HAP-1 (cell line): ENCODE measurements around the gene MGAT4C.

Source experiments
- DNase-seq, 2 experiments: peaks; one replicate each; pipeline ENCODE4 v3.0.0-alpha.2; 2016 to 2020; ENCODE audit warnings: low spot score in 2 of 2
- H3K27me3 ChIP-seq: fragments of 250-450 bp; sonication (Bioruptor Pico); 2 replicates; pipeline ENCODE4 v1.5.1; 2020; ENCODE audit warnings: low read depth, mild to moderate bottlenecking, moderate library complexity
- H3K36me3 ChIP-seq: fragments of 250-450 bp; sonication (Bioruptor Pico); replicated peaks from 2 replicates; pipeline ENCODE4 v1.5.1; 2020; ENCODE audit warnings: mild to moderate bottlenecking
- H3K4me1 ChIP-seq: fragments of 250-450 bp; sonication (Bioruptor Pico); 2 replicates; pipeline ENCODE4 v1.5.1; 2020; ENCODE audit warnings: mild to moderate bottlenecking
- H3K4me3 ChIP-seq: fragments of 250-450 bp; sonication (Bioruptor Pico); 2 replicates; pipeline ENCODE4 v1.5.1; 2020; ENCODE audit warnings: mild to moderate bottlenecking, moderate library complexity
- H3K9me3 ChIP-seq: fragments of 250-450 bp; sonication (Bioruptor Pico); 2 replicates; pipeline ENCODE4 v1.5.1; 2020; ENCODE audit warnings: mild to moderate bottlenecking, moderate library complexity
- in situ Hi-C: fragments of 300-500 bp; cut with MboI; formaldehyde crosslinking; loops from 3 replicates; pipeline ENCODE4 v1.14.3; 2020; ENCODE audit warnings: low sequenced_read_pairs, inconsistent platforms, mixed read lengths

The MGAT4C gene

DNA sequence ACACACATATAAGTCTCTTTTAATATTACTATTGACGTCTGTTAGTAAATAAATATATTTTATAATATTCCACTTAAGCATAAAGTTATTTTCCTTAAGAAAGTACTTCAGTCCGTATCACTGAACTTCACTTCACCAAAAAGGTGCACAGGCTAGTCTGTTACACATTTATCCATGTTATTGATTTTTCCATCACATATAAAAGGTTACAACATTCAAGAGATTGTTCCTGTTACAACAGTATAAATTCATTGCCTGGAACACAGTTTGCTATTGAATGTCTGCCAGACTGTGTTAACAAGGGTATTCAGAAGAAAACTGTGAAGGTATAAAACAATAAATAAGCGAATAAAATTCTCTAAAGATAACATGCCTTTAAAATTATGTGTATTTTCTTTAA lies 206.2 kb downstream of the MGAT4C start:
- DNase-seq: no peak
- Histone ChIP-seq H3K27me3 (no peaks in the 10 kb centered on the region), H3K4me1 (no peaks in the 10 kb centered on the region), H3K36me3 (no peaks in the 10 kb centered on the region), H3K4me3 (no peak overlapping the region), H3K9me3 (no peaks in the 10 kb centered on the region)
- in situ Hi-C loops: no loop called here

DNA sequence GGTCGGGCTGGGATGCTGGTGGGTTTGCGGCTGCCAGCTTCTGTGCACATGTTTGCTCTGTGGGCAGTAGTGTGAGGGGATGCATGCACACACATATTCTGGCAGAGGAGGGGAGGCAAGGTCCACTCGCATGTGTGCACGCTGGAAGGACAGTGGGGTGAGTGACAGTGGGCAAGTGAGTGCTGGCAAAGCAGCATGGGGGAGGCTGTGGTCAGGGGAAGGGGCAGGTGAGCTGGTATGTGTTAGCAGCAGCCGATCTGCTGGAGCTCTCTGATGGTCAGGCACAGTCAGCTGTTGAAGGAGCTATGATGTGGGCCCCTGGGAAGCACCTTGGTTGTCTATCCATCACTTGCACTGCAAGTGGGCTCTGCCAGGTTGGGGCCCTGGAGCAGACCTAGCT lies 211.8 kb downstream of the MGAT4C start:
- H3K9me3 ChIP-seq: no peaks in the 10 kb centered on the region
- no peaks in the 10 kb centered on the region for H3K27me3 ChIP-seq
- H3K36me3 ChIP-seq: no peaks in the 10 kb centered on the region
- in situ Hi-C loops: no loop called here
- H3K4me1 ChIP-seq: no peaks in the 10 kb centered on the region
- no peak for DNase-seq
- no peak overlapping the region for H3K4me3 ChIP-seq

DNA sequence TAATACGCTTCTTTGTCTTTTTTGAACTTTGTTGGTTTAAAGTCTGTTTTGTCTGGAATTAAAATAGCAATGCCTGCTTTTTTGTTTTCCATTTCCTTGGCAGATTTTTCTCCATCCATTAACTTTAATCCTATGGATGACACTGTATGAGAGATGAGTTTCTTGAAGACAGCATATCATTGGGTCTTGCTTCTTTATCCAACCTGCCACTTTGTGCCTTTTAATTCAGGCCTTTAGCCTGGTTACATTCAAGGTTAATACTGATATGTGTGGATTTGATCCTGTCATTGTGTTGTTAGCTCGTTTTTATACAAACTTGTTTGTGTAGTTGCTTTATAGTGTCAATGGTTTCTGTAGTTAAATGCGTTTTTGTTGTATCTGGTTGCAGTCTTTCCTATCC lies 214.1 kb downstream of the MGAT4C start:
- no peaks in the 10 kb centered on the region for H3K9me3 ChIP-seq
- H3K4me3 ChIP-seq: no peak overlapping the region
- no peaks in the 10 kb centered on the region for H3K36me3 ChIP-seq
- no peaks in the 10 kb centered on the region for H3K27me3 ChIP-seq
- H3K4me1 ChIP-seq: no peaks in the 10 kb centered on the region
- in situ Hi-C loops: no loop called here
- DNase-seq: no peak

DNA sequence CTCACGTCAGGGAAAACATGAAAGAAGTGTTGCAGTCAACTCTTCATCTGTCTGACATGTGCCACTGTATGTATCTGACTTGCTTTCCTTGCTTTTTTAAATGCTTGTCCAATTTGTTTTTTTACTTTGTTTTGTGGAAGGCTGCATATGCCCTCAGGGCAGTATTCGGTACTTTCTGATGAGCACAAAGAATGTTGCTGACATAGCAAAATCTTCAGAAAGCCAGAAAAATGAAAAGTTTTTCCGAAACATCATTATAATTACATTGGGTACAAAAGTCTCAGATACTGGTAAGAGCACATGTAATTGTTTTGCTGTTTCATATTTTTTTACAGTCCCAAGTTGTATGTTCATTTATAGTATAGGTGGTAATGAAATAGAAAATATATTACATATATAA lies 237.8 kb downstream of the MGAT4C start:
- in situ Hi-C loops: no loop called here
- no peak for DNase-seq

DNA sequence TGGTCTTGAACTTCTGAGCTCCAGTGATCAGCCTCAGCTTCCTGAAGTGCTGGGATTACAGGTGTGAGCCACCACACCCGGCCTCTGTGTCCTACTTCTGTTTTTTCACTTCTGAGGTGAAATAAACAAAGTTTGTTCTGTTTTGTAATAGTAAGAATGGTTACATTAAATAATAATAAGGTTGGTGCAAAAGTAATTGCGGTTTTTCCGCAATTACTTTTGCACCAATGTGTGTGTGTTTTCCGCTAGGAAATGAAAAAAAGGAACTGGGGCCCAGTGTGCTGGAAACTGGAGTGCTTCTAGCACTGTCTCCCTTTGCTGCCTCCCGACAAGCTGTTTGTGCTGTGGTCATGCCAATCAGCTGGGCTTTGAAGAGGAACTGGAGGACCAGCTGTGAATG lies 241.2 kb downstream of the MGAT4C start:
- H3K4me3 ChIP-seq: no peak overlapping the region
- H3K4me1 ChIP-seq: no peaks in the 10 kb centered on the region
- H3K9me3 ChIP-seq: no peaks in the 10 kb centered on the region
- H3K36me3 ChIP-seq: no peaks in the 10 kb centered on the region
- DNase-seq: no peak
- in situ Hi-C loops: no loop called here
- no peaks in the 10 kb centered on the region for H3K27me3 ChIP-seq

More for the DNA sequence above, 237.8 kb downstream of the MGAT4C start:
- H3K4me1 ChIP-seq: no peaks in the 10 kb centered on the region
- no peaks in the 10 kb centered on the region for H3K27me3 ChIP-seq
- no peak overlapping the region for H3K4me3 ChIP-seq
- no peaks in the 10 kb centered on the region for H3K9me3 ChIP-seq
- H3K36me3 ChIP-seq: no peaks in the 10 kb centered on the region

DNA sequence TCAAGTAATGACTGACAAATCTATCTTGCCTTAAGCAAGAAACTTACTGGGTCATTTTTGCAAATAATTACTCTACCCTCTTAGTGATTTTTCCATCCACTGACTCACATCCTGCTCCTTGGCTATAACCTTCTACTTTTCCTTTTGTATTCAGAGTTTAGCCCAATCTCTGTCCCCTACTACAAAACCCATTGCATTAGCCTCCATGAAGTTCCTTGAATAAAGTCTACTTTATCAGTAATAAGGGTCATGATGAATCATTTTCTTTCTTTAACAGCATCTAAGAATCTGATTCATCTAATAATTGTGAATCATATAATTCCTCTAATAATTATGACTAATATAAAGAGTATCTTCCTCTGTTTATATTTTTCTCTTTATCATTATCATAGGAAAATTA lies 249.5 kb downstream of the MGAT4C start:
- Histone ChIP-seq H3K4me1 (no peaks in the 10 kb centered on the region), H3K9me3 (no peaks in the 10 kb centered on the region), H3K4me3 (no peak overlapping the region), H3K36me3 (no peaks in the 10 kb centered on the region), H3K27me3 (no peaks in the 10 kb centered on the region)
- in situ Hi-C loops: no loop called here
- DNase-seq: no peak

DNA sequence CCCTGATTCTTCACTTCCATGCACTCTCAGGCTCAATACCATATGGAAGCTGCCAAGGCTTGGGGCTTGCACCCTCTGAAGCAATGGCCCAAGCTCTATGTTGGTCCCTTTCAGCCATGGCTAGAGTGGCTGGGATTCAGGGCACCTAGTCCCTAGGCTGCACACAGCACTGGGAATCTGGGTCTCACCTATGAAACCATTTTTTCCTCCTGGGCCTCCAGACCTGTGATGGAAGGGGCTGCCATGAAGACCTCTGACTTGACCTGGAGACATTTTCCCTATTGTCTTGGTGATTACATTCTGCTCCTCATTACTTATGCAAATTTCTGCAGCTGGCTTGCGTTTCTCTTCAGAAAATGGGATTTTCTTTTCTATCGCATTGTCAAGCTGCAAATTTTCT lies 258.1 kb downstream of the MGAT4C start:
- in situ Hi-C loops: no loop called here
- Histone ChIP-seq H3K27me3 (no peaks in the 10 kb centered on the region), H3K4me1 (no peaks in the 10 kb centered on the region)

DNA sequence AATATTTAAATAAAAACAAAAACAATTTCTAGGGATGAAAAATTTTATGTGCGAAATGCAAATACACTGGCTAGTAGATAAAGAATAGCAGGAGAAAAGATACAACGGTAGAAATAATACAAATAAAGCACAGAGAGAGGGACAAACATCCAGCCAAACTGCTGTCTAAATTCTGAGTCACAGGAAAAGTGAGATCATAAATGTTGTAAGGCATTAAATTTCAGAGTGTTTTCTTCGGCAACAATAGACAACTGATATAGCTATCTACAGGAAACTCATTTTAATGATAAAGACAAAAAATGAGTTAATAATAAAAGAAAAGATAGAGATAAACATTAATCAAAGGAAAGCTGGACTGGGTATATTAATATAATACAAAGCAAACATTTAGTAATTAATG lies 259.9 kb downstream of the MGAT4C start:
- no peak overlapping the region for H3K4me3 ChIP-seq
- H3K4me1 ChIP-seq: no peaks in the 10 kb centered on the region
- H3K9me3 ChIP-seq: no peaks in the 10 kb centered on the region
- no peaks in the 10 kb centered on the region for H3K27me3 ChIP-seq
- in situ Hi-C loops: no loop called here
- no peak for DNase-seq
- H3K36me3 ChIP-seq: no peaks in the 10 kb centered on the region

More for the DNA sequence above, 258.1 kb downstream of the MGAT4C start:
- H3K9me3 ChIP-seq: no peaks in the 10 kb centered on the region
- H3K36me3 ChIP-seq: no peaks in the 10 kb centered on the region
- DNase-seq: no peak
- no peak overlapping the region for H3K4me3 ChIP-seq

DNA sequence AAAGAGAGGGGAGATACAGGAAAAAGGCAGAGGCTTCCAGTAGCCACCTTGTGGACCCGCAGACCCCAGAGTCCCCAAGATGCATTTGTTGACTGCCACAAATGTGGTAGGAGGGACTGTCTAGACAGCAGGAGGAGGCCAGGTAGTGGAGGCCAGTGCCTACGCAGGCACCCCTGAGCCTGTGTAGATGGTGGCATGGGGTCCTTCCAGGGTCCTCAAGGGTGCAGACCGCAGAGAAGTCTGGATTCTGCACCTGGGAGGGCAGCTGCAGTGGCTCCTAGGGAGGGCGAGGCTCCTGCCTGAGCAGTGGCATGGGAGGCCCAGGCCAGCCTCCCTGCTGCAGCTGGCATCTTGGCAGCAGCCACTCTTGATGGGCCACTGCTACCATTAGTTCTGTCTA lies 262.4 kb downstream of the MGAT4C start:
- Histone ChIP-seq H3K4me1 (no peaks in the 10 kb centered on the region), H3K36me3 (no peaks in the 10 kb centered on the region), H3K27me3 (no peaks in the 10 kb centered on the region), H3K9me3 (no peaks in the 10 kb centered on the region), H3K4me3 (no peak overlapping the region)
- DNase-seq: no peak
- in situ Hi-C loops: no loop called here

DNA sequence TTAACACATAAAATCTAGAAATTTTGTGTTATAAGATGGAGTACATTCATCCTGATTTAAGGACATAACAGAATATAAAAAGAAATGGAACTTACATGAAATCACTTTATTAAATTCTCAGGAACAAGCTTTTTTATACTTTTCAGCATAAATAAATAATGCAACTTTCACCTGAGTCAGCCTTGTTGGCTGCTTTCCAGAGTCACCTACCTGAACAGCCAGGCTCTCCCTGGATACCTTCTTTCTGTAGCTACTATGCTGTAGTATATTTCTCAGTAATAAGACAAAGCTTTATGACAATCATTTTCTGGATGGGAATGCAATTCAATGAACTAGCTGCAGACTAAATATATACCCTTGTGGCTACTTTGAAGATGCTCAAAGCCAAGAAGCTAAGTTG lies 270.2 kb downstream of the MGAT4C start:
- H3K4me3 ChIP-seq: no peak overlapping the region
- in situ Hi-C loops: no loop called here
- no peaks in the 10 kb centered on the region for H3K36me3 ChIP-seq
- no peaks in the 10 kb centered on the region for H3K9me3 ChIP-seq
- no peak for DNase-seq
- no peaks in the 10 kb centered on the region for H3K4me1 ChIP-seq
- H3K27me3 ChIP-seq: no peaks in the 10 kb centered on the region

DNA sequence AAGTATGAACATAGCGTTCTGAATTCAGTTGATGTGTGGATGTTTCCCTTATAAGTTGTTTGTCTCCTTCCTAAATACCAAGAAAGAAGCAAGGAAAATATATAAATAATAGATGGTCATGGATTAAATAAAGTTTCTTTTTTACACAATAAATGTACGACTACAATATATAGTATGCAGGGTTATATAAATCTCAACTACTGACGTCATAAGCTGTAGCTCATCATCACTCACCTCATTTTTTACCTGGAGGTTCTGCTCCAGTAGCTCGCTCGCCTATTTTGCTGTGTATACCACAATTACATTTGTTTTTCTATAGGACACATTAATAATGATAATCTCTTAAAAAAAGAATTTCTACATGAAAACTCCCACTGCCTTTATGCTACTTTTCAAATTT lies 272.6 kb downstream of the MGAT4C start:
- in situ Hi-C loops: no loop called here
- H3K4me1 ChIP-seq: no peaks in the 10 kb centered on the region
- no peaks in the 10 kb centered on the region for H3K9me3 ChIP-seq

DNA sequence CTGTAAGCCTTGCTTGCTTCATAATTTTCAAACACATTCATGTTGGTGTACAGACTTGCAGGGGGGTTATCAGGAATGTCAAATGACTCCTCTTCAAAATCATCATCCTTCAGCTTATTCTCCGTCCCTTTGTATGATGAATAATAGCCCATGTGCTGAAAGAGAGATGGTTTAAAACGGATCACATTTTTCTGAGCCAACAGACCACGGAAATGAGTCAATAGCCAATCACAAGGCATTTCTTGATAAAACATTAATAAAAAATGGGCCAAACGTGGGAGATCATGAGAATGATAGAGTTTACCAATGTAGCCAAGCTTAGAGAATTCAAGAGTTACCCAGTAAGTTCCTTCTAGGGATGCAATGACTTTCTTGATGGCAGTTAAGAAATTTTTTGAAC lies 276.6 kb downstream of the MGAT4C start:
- H3K27me3 ChIP-seq: no peaks in the 10 kb centered on the region

More for the DNA sequence above, 272.6 kb downstream of the MGAT4C start:
- DNase-seq: no peak
- H3K36me3 ChIP-seq: no peaks in the 10 kb centered on the region
- no peak overlapping the region for H3K4me3 ChIP-seq
- H3K27me3 ChIP-seq: no peaks in the 10 kb centered on the region

DNA sequence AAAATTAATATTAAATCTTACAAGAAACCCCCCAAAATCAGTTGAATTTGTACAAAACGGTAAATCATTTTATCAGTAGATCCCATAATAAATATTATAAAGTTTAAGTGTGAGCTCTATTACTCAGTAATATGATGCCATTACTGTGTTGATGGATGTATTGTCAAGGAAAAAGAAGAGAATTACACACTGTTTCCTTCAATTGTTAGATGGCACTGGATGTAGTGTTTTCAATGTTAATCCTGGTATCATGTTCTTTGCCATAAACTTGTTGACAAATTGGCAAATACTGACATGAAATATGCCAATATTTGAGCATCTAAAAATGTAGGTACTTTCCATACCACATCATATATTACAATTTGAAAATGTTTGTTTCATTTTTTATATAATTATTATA lies 280.5 kb downstream of the MGAT4C start:
- no peaks in the 10 kb centered on the region for H3K4me1 ChIP-seq
- DNase-seq: no peak
- in situ Hi-C loops: no loop called here
- H3K36me3 ChIP-seq: no peaks in the 10 kb centered on the region
- H3K27me3 ChIP-seq: no peaks in the 10 kb centered on the region
- H3K9me3 ChIP-seq: no peaks in the 10 kb centered on the region
- H3K4me3 ChIP-seq: no peak overlapping the region

More for the DNA sequence above, 276.6 kb downstream of the MGAT4C start:
- Histone ChIP-seq H3K9me3 (no peaks in the 10 kb centered on the region), H3K4me3 (no peak overlapping the region), H3K36me3 (no peaks in the 10 kb centered on the region), H3K4me1 (no peaks in the 10 kb centered on the region)
- no peak for DNase-seq
- in situ Hi-C loops: no loop called here

DNA sequence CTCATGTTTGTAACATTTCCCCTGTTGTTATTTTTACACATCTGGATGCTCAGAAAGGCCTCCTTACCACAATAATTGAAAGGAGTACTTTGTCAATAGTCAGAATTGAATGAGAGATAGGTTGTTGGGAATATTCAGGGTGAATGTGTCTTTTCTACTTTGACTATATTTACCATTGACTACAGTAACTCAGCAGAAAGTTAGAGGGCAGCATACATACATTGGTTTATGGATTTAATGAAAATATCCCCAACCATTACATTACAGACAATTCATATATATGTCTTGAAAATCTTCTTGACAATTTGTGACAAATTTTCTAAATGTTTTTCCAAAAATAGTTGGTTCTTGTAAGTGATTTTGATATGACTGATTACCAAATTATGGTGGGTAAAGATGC lies 284.4 kb downstream of the MGAT4C start:
- no peaks in the 10 kb centered on the region for H3K9me3 ChIP-seq
- no peaks in the 10 kb centered on the region for H3K36me3 ChIP-seq
- H3K27me3 ChIP-seq: no peaks in the 10 kb centered on the region
- no peaks in the 10 kb centered on the region for H3K4me1 ChIP-seq
- no peak overlapping the region for H3K4me3 ChIP-seq
- no peak for DNase-seq
- in situ Hi-C loops: no loop called here

DNA sequence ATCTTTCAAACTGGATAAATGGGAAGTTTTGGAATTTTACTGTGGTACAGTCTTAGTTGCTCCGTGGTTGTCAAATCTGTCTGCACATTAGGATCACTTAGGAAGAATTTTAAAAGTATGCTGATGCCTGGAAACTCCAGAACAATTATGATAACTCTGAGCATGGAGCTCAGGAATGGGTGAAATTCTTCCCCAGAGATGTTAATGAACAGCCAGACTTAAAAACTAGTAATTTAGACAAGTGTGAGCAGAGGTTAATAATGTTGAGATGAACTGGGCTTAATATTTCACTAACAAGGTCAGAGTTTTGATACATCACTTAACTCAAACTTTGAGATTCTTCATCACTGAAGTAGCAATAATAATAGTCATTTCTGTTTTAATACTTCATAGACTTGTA lies 287.6 kb downstream of the MGAT4C start:
- in situ Hi-C loops: no loop called here
- DNase-seq: no peak

More for the DNA sequence above, 287.6 kb downstream of the MGAT4C start:
- H3K36me3 ChIP-seq: no peaks in the 10 kb centered on the region
- no peaks in the 10 kb centered on the region for H3K9me3 ChIP-seq
- H3K4me1 ChIP-seq: 0 out of 2 replicates have a peak, but pooled peaks cover under 1% of the 10 kb centered on the region
- H3K4me3 ChIP-seq: no peak overlapping the region
- H3K27me3 ChIP-seq: no peaks in the 10 kb centered on the region
